ENCODE measurements around the gene GSTCD.

GSTCD gene

DNA sequence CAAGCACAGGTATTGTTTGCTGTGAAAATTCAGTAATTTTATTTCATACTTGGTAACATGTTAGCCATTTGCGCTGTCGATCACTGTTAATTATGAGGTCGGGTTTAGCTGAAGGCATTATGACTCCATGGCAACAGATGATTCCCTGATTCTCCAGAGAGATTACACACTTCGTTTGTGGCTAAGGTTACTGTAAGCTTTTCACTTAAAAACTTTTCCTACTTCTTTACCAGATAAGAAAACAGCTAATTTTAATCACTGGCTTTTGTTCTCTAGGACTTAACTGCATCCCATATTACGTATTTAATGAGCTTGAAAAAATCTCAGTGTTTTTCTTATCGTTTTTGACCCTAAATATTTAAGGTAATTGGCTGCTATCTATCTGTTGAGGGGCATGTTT is 2.1 kb downstream of the GSTCD start:
- H3K9me3 ChIP-seq (ENCODE audit: control insufficient read depth, insufficient read depth, low read depth, low read length): no peaks in the 10 kb centered on the region
- H3K36me3 ChIP-seq (ENCODE audit: control insufficient read depth in 2 of 2, insufficient read depth in 1 of 2, low read length in 2 of 2): peaks cover 0 to 6% of the 10 kb centered on the region in 2 experiments; a peak in 1 of 3 replicates
- ChIA-PET POLR2A (interaction anchor here (0.7 to 1.7 kb wide), 3 partner anchors 43 to 186 kb away, joined by 3 to 5 read pairs (median 3); partner anchors contain the start of gene NPNT), CTCF (interaction anchor here (0.6 to 1.6 kb wide), 2 partner anchors 8 to 24 kb away, joined by 4 to 6 read pairs; no protein-coding TSS in a partner anchor)
- H3K4me1 ChIP-seq (ENCODE audit: control insufficient read depth, insufficient read depth, low read length): 0 out of 2 replicates have a peak, but pooled peaks cover 2% of the 10 kb centered on the region
- TF ChIP-seq ZXDB (tag by site-specific recombination; IDR thresholded peaks at IDR 0.05) (0 out of 2 replicates have a peak, but pooled peaks have one; percentile 16), PRDM1 (tag by site-specific recombination; IDR thresholded peaks at IDR 0.05) (peak; percentile 65; the same call in 1 of the 2 replicates), ZNF366 (tag by site-specific recombination; conservative IDR thresholded peaks at IDR 0.05) (0 out of 2 replicates have a peak, but pooled peaks have one; percentile 36), ZFP3 (tag by site-specific recombination; IDR thresholded peaks at IDR 0.05; ENCODE audit: low read depth) (no peak), TCF7L2 (IDR thresholded peaks at IDR 0.05; ENCODE audit: borderline replicate concordance, low read depth, low read length) (peak; percentile 51; the same call in 1 of the 2 replicates), TRIM28 (IDR thresholded peaks at IDR 0.05; ENCODE audit: borderline replicate concordance, low read length) (no peak), OSR2 (tag by site-specific recombination; IDR thresholded peaks at IDR 0.05) (peak; percentile 66), ZNF335 (tag by site-specific recombination; conservative IDR thresholded peaks at IDR 0.05) (peak; percentile 34; the same call in 1 of the 2 replicates), ZSCAN16 (tag by site-specific recombination; IDR thresholded peaks at IDR 0.05) (no peak), ZNF843 (tag by site-specific recombination; IDR thresholded peaks at IDR 0.05) (peak; percentile 60; the same call in 1 of the 2 replicates), SCRT2 (tag by site-specific recombination; IDR thresholded peaks at IDR 0.05) (peak; percentile 64), SP7 (tag by site-specific recombination; IDR thresholded peaks at IDR 0.05) (peak; percentile 77)
- TF ChIP-seq, protein P1, sequence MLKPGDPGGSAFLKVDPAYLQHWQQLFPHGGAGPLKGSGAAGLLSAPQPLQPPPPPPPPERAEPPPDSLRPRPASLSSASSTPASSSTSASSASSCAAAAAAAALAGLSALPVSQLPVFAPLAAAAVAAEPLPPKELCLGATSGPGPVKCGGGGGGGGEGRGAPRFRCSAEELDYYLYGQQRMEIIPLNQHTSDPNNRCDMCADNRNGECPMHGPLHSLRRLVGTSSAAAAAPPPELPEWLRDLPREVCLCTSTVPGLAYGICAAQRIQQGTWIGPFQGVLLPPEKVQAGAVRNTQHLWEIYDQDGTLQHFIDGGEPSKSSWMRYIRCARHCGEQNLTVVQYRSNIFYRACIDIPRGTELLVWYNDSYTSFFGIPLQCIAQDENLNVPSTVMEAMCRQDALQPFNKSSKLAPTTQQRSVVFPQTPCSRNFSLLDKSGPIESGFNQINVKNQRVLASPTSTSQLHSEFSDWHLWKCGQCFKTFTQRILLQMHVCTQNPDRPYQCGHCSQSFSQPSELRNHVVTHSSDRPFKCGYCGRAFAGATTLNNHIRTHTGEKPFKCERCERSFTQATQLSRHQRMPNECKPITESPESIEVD (tag by site-specific recombination; IDR thresholded peaks at IDR 0.05): peak; percentile 96
- no peak overlapping the region for H3K4me3 ChIP-seq (ENCODE audit: low read depth, low read length)
- no peak overlapping the region for H3K27ac ChIP-seq (ENCODE audit: extremely low read depth, low read depth, low read length)

DNA sequence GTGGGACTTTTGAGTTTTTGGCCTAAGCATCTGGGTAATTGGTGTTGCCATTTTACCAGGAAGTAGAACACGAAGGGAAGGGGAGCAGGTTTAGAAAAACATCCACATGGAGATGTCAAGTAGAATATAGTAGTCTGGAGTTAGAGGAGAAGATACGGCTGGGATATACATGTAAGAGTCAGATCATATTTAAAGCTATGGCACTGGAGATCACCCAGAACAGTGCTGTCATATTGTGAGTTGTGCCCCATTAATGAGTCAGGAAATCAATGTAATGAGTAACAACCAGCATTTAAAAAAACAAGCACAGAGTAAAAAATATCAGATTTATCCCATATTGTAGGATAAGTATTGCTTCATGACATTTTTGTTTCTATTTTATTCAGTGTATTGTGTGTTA is 4.2 kb downstream of the GSTCD start:
- ChIA-PET CTCF (interaction anchor here (0.6 to 0.7 kb wide), 2 partner anchors 807 to 852 kb away, joined by 3 to 4 read pairs; no protein-coding TSS in a partner anchor), POLR2A (no interaction called here)
- Histone ChIP-seq H3K4me1 (ENCODE audit: control insufficient read depth, insufficient read depth, low read length) (0 out of 2 replicates have a peak, but pooled peaks cover 2% of the 10 kb centered on the region), H3K4me3 (ENCODE audit: low read depth, low read length) (no peak overlapping the region), H3K36me3 (ENCODE audit: control insufficient read depth in 2 of 2, insufficient read depth in 1 of 2, low read length in 2 of 2) (peaks cover 0 to 3% of the 10 kb centered on the region in 2 experiments; a peak in 1 of 3 replicates), H3K27ac (ENCODE audit: extremely low read depth, low read depth, low read length) (no peak overlapping the region), H3K9me3 (ENCODE audit: control insufficient read depth, insufficient read depth, low read depth, low read length) (no peaks in the 10 kb centered on the region)
- TF ChIP-seq ZNF544 (tag by site-specific recombination; IDR thresholded peaks at IDR 0.05): no peak
- TF ChIP-seq ZNF600 (tag by site-specific recombination; IDR thresholded peaks at IDR 0.05): peak; percentile 60

DNA sequence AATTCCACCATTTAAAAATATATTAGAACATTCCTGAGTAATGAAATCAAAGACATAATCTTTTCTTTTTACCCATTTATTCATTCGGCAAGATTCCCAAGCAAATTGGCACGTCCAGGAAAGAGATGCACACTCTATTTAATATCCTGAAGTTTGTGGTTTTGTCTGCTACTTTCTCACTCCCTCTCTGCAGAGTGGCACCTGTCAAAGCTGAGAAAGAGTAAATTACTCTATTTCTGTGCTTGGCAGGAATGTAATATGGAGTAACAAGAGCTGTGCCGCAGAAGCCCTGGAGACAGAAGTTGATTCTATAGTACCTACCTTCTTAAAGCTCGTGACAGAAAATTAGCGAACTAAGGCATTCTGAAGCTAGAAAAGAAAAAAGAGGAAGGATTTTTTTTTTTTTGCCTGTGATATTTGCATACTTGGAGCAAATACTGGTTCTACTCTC is 5.5 kb downstream of the GSTCD start:
- peaks cover 0 to 9% of the 10 kb centered on the region in 2 experiments; a peak in 1 of 3 replicates for H3K36me3 ChIP-seq (ENCODE audit: control insufficient read depth in 2 of 2, insufficient read depth in 1 of 2, low read length in 2 of 2)
- H3K4me1 ChIP-seq (ENCODE audit: control insufficient read depth, insufficient read depth, low read length): 0 out of 2 replicates have a peak, but pooled peaks cover 2% of the 10 kb centered on the region
- no peaks in the 10 kb centered on the region for H3K9me3 ChIP-seq (ENCODE audit: control insufficient read depth, insufficient read depth, low read depth, low read length)
- CTCF ChIA-PET: interaction anchor here (0.6 to 1.4 kb wide), 4 partner anchors 22 to 1847 kb away, joined by 3 to 7 read pairs (median 4); no protein-coding TSS in a partner anchor
- POLR2A ChIA-PET: interaction anchor here (0.7 kb wide), 1 partner anchor 181 kb away, joined by 3 read pairs; the partner anchor contains the start of gene NPNT
- no peak overlapping the region for H3K4me3 ChIP-seq (ENCODE audit: low read depth, low read length)
- no peak overlapping the region for H3K27ac ChIP-seq (ENCODE audit: extremely low read depth, low read depth, low read length)
- TF ChIP-seq, protein P2, sequence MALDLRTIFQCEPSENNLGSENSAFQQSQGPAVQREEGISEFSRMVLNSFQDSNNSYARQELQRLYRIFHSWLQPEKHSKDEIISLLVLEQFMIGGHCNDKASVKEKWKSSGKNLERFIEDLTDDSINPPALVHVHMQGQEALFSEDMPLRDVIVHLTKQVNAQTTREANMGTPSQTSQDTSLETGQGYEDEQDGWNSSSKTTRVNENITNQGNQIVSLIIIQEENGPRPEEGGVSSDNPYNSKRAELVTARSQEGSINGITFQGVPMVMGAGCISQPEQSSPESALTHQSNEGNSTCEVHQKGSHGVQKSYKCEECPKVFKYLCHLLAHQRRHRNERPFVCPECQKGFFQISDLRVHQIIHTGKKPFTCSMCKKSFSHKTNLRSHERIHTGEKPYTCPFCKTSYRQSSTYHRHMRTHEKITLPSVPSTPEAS (tag by site-specific recombination; IDR thresholded peaks at IDR 0.05): no peak
- TF ChIP-seq ZNF433 (tag by site-specific recombination; IDR thresholded peaks at IDR 0.05; ENCODE audit: low read depth) (no peak), ZNF76 (tag by site-specific recombination; IDR thresholded peaks at IDR 0.05; ENCODE audit: borderline replicate concordance, low read depth) (no peak), ZNF324 (tag by site-specific recombination; IDR thresholded peaks at IDR 0.05) (no peak), ZNF2 (tag by site-specific recombination; IDR thresholded peaks at IDR 0.05) (no peak), YY2 (tag by site-specific recombination; IDR thresholded peaks at IDR 0.05) (no peak), ZNF747 (tag by site-specific recombination; IDR thresholded peaks at IDR 0.05) (no peak), ZBTB1 (tag by site-specific recombination; IDR thresholded peaks at IDR 0.05) (no peak), KLF10 (tag by site-specific recombination; IDR thresholded peaks at IDR 0.05) (no peak), ZNF138 (tag by site-specific recombination; IDR thresholded peaks at IDR 0.05; ENCODE audit: borderline replicate concordance) (no peak), ZNF114 (tag by site-specific recombination; IDR thresholded peaks at IDR 0.05) (no peak), ZNF768 (tag by site-specific recombination; IDR thresholded peaks at IDR 0.05) (no peak), ZXDB (tag by site-specific recombination; IDR thresholded peaks at IDR 0.05) (no peak), ZNF548 (tag by site-specific recombination; IDR thresholded peaks at IDR 0.05) (no peak), ZNF521 (tag by site-specific recombination; IDR thresholded peaks at IDR 0.05) (no peak)
